Activated CD4-positive, alpha-beta T cell treated with anti-CD3 and anti-CD28 coated beads, Interleukin-2, amount 10 ng/mL, durations not matched to agents 24 days and 14 days (primary cell): ENCODE data around the gene LGALS1. TPM values are rescaled to one million over a fixed set of nuclear protein-coding genes. Genes with fewer than 3 reads are reported as not detected.
"Not testable (repeated sequence)": the region's sequence is repeated elsewhere in the genome, so short reads cannot be mapped to it uniquely, and the experiment has no call there.

ENCODE experiments used
- DNase-seq: peaks from one replicate; pipeline ENCODE4 v3.0.0; 2022
- H3K27ac Mint-ChIP-seq: one replicate; pipeline ENCODE4 v1.8.0; 2022; ENCODE audit warnings: mild to moderate bottlenecking, mixed read lengths
- H3K27me3 Mint-ChIP-seq: one replicate; pipeline ENCODE4 v1.8.0; 2022; ENCODE audit warnings: mixed read lengths
- H3K36me3 Mint-ChIP-seq: one replicate; pipeline ENCODE4 v1.8.0; 2022; ENCODE audit warnings: low read depth, mild to moderate bottlenecking, mixed read lengths
- H3K4me1 Mint-ChIP-seq: one replicate; pipeline ENCODE4 v1.8.0; 2021; ENCODE audit warnings: mixed read lengths
- H3K4me3 Mint-ChIP-seq: one replicate; pipeline ENCODE4 v1.8.0; 2022; ENCODE audit warnings: mild to moderate bottlenecking, moderate library complexity, mixed read lengths
- H3K9me3 Mint-ChIP-seq: one replicate; pipeline ENCODE4 v1.8.0; 2021; ENCODE audit warnings: mixed read lengths
- intact Hi-C: fragments of 100-400 bp; cut with micrococcal nuclease; formaldehyde crosslinking; loops from one replicate; pipeline ENCODE4 v1.15.1; 2023
- total RNA-seq: library from RNA; stranded (reverse); gene quantifications from 2 replicates; pipeline ENCODE4 v1.2.3, GENCODE V29; 2022

Gene LGALS1
- total RNA-seq, 1 donor from 2014 or later: 361 TPM

- intact Hi-C loops: loop anchor here (5.0 kb wide), 2 partner anchors 128 to 142 kb away; partner anchors contain the start of gene GCAT
- H3K4me1 Mint-ChIP-seq: peaks cover 35% of the 10 kb centered on the region
- peak overlapping the region; percentile 39 for H3K27ac Mint-ChIP-seq
- no peaks in the 10 kb centered on the region for H3K27me3 Mint-ChIP-seq
- H3K4me3 Mint-ChIP-seq: peak overlapping the region; percentile 34
- H3K36me3 Mint-ChIP-seq: peaks cover 9% of the 10 kb centered on the region
- no peak for DNase-seq
- no peaks in the 10 kb centered on the region for H3K9me3 Mint-ChIP-seq
Observed at GRCh38 chr22:37679670-37680069, 4.2 kb downstream of the LGALS1 start.

- Mint-ChIP-seq H3K27ac (peak overlapping the region; percentile 61), H3K9me3 (no peaks in the 10 kb centered on the region), H3K36me3 (peaks cover 9% of the 10 kb centered on the region), H3K27me3 (no peaks in the 10 kb centered on the region), H3K4me3 (no peak overlapping the region), H3K4me1 (peaks cover 30% of the 10 kb centered on the region)
- no peak for DNase-seq
- intact Hi-C loops: no loop called here
Observed at GRCh38 chr22:37680191-37680851, 4.9 kb downstream of the LGALS1 start.

- H3K9me3 Mint-ChIP-seq: no peaks in the 10 kb centered on the region
- no peaks in the 10 kb centered on the region for H3K27me3 Mint-ChIP-seq
- no peak for DNase-seq
- peaks cover 9% of the 10 kb centered on the region for H3K36me3 Mint-ChIP-seq
- intact Hi-C loops: loop anchor here (1.0 kb wide), 2 partner anchors 38 to 58 kb away; no protein-coding TSS in a partner anchor
- peaks cover 26% of the 10 kb centered on the region for H3K4me1 Mint-ChIP-seq
- no peak overlapping the region for H3K4me3 Mint-ChIP-seq
- peak overlapping the region; percentile 50 for H3K27ac Mint-ChIP-seq
Observed at GRCh38 chr22:37681001-37681424, 5.6 kb downstream of the LGALS1 start.

GRCh38 chr22:37681556-37682049, 6.2 kb downstream of the LGALS1 start:
- H3K27ac Mint-ChIP-seq: no peak overlapping the region
- H3K27me3 Mint-ChIP-seq: no peaks in the 10 kb centered on the region
- H3K9me3 Mint-ChIP-seq: no peaks in the 10 kb centered on the region
- intact Hi-C loops: loop anchor here (1.0 kb wide), 2 partner anchors 38 to 58 kb away; no protein-coding TSS in a partner anchor
- peaks cover 9% of the 10 kb centered on the region for H3K36me3 Mint-ChIP-seq
- no peak overlapping the region for H3K4me3 Mint-ChIP-seq
- peak; percentile 92 for DNase-seq
- peaks cover 25% of the 10 kb centered on the region for H3K4me1 Mint-ChIP-seq

GRCh38 chr22:37684803-37685615, 9.6 kb downstream of the LGALS1 start:
- DNase-seq: no peak
- Mint-ChIP-seq H3K36me3 (peaks cover 15% of the 10 kb centered on the region), H3K4me3 (no peak overlapping the region), H3K27ac (no peak overlapping the region), H3K9me3 (no peaks in the 10 kb centered on the region), H3K27me3 (no peaks in the 10 kb centered on the region), H3K4me1 (peaks cover 22% of the 10 kb centered on the region)
- intact Hi-C loops: no loop called here

- intact Hi-C loops: loop anchor here (1.0 kb wide), 3 partner anchors 9 to 78 kb away; partner anchors contain the start of gene GGA1
- peak within 1 kb of the TSS; percentile 90 for H3K27ac Mint-ChIP-seq
- H3K4me1 Mint-ChIP-seq: peaks cover 19% of the 10 kb centered on the region
- DNase-seq: peak; percentile 94
- no peaks in the 10 kb centered on the region for H3K9me3 Mint-ChIP-seq
- peak within 1 kb of the TSS; percentile 95 for H3K4me3 Mint-ChIP-seq
- H3K36me3 Mint-ChIP-seq: peaks cover 26% of the 10 kb centered on the region
- H3K27me3 Mint-ChIP-seq: no peaks in the 10 kb centered on the region
Observed at GRCh38 chr22:37686002-37686982, 10.9 kb downstream of the LGALS1 start, which contains the start of gene NOL12. Gene NOL12, plus strand, starts transcription at chr22:37686343. Its CDS starts 50 bp downstream, at chr22:37686393.

GRCh38 chr22:37690407-37690806, 15.0 kb downstream of the LGALS1 start:
- Mint-ChIP-seq H3K27me3 (no peaks in the 10 kb centered on the region), H3K36me3 (peaks cover 40% of the 10 kb centered on the region), H3K4me3 (no peak overlapping the region), H3K9me3 (no peaks in the 10 kb centered on the region), H3K27ac (no peak overlapping the region), H3K4me1 (peaks cover 15% of the 10 kb centered on the region)
- DNase-seq: no peak
- intact Hi-C loops: no loop called here

- Mint-ChIP-seq H3K27ac (no peak overlapping the region), H3K4me3 (no peak overlapping the region), H3K4me1 (peaks cover 17% of the 10 kb centered on the region), H3K27me3 (no peaks in the 10 kb centered on the region), H3K36me3 (peaks cover 44% of the 10 kb centered on the region), H3K9me3 (no peaks in the 10 kb centered on the region)
- intact Hi-C loops: no loop called here
- no peak for DNase-seq
Observed at GRCh38 chr22:37690901-37691504, 15.6 kb downstream of the LGALS1 start.

- Mint-ChIP-seq H3K27me3 (no peaks in the 10 kb centered on the region), H3K4me1 (peaks cover 22% of the 10 kb centered on the region), H3K27ac (no peak overlapping the region), H3K4me3 (no peak overlapping the region), H3K36me3 (peaks cover 42% of the 10 kb centered on the region), H3K9me3 (no peaks in the 10 kb centered on the region)
- DNase-seq: no peak
- intact Hi-C loops: no loop called here
Observed at GRCh38 chr22:37692627-37693285, 17.3 kb downstream of the LGALS1 start.

GRCh38 chr22:37694131-37694530, 18.7 kb downstream of the LGALS1 start:
- Mint-ChIP-seq H3K36me3 (peaks cover 32% of the 10 kb centered on the region), H3K4me1 (peaks cover 13% of the 10 kb centered on the region)
- H3K27ac Mint-ChIP-seq, DNase-seq, H3K4me3 Mint-ChIP-seq, intact Hi-C loops, H3K9me3 Mint-ChIP-seq, H3K27me3 Mint-ChIP-seq: not testable (repeated sequence)

- H3K4me3 Mint-ChIP-seq: peak overlapping the region; percentile 75
- H3K4me1 Mint-ChIP-seq: peaks cover 13% of the 10 kb centered on the region
- peaks cover 21% of the 10 kb centered on the region for H3K36me3 Mint-ChIP-seq
- H3K27ac Mint-ChIP-seq, DNase-seq, H3K9me3 Mint-ChIP-seq, H3K27me3 Mint-ChIP-seq: not testable (repeated sequence)
- intact Hi-C loops: loop anchor here (1.0 kb wide), 1 partner anchor 10 kb away; the partner anchor contains the start of gene NOL12
Observed at GRCh38 chr22:37696260-37696656, 20.8 kb downstream of the LGALS1 start.
